Tibial artery (tissue), 4 donors: ENCODE results near the gene IVNS1ABP.

ENCODE experiments used
- DNase-seq, 2 donors: peaks; one replicate each; pipeline ENCODE4 v3.0.0-alpha.2; 2019
- H3K27ac ChIP-seq, 2 donors: fragments of 200-600 bp; sonication (generic) in 1 of 2; 1 replicate in 1 of 2; 2 replicates in 1 of 2; pipeline ENCODE4 v1.5.1; 2018 to 2019; ENCODE audit warnings: mild to moderate bottlenecking in 1 of 2
- H3K27me3 ChIP-seq, 2 donors: fragments of 200-600 bp; sonication (generic) in 1 of 2; one replicate each; pipeline versions ENCODE4 v1.5.1 to v1.6.0; 2016 to 2019
- H3K36me3 ChIP-seq, 3 donors: fragments of 200-600 bp; sonication (generic) in 2 of 3; one replicate each; pipeline ENCODE4 v1.5.1; 2016 to 2019; ENCODE audit warnings: mild to moderate bottlenecking in 2 of 3
- H3K4me1 ChIP-seq, 4 donors: fragments of 200-600 bp; sonication (generic) in 2 of 4; 1 replicate in 3 of 4; 2 replicates in 1 of 4; pipeline ENCODE4 v1.5.1; 2016 to 2019
- H3K4me3 ChIP-seq, 2 donors: fragments of 200-600 bp; sonication (generic) in 1 of 2; 1 replicate in 1 of 2; 2 replicates in 1 of 2; pipeline ENCODE4 v1.5.1; 2018 to 2019; ENCODE audit warnings: mild to moderate bottlenecking in 2 of 2
- H3K9me3 ChIP-seq, 3 donors: fragments of 200-600 bp; sonication (generic) in 1 of 3; one replicate each; pipeline ENCODE4 v1.5.1; 2016 to 2019
- CTCF ChIP-seq, 2 experiments: fragments of 200-600 bp in 1 of 2; fragments of 450-650 bp in 1 of 2; IDR thresholded peaks; one replicate each; pipeline ENCODE4 v1.5.1; 2017 to 2019; ENCODE audit warnings: antibody characterized with exemption in 2 of 2, mild to moderate bottlenecking in 1 of 2, moderate library complexity in 1 of 2
- intact Hi-C: fragments of 100-400 bp; cut with DNase I; formaldehyde crosslinking; loops from one replicate; pipeline ENCODE4 v1.15.0; 2023; ENCODE audit warnings: low total_unique reads

The IVNS1ABP gene

GRCh38 chr1:185342017-185342416 lies 25.0 kb upstream of the IVNS1ABP start:
- no peaks in the 10 kb centered on the region for H3K4me1 ChIP-seq
- H3K36me3 ChIP-seq = no peaks in the 10 kb centered on the region
- no peaks in the 10 kb centered on the region for H3K27me3 ChIP-seq
- TF ChIP-seq CTCF (IDR thresholded peaks at IDR 0.05) = no peak
- H3K4me3 ChIP-seq = no peak overlapping the region
- H3K9me3 ChIP-seq = no peaks in the 10 kb centered on the region
- DNase-seq = no peak
- H3K27ac ChIP-seq = no peak overlapping the region
- intact Hi-C loops = no loop called here

GRCh38 chr1:185341196-185341781 lies 24.2 kb upstream of the IVNS1ABP start:
- no peaks in the 10 kb centered on the region for H3K9me3 ChIP-seq
- H3K27me3 ChIP-seq = no peaks in the 10 kb centered on the region
- H3K4me1 ChIP-seq = no peaks in the 10 kb centered on the region
- TF ChIP-seq CTCF (IDR thresholded peaks at IDR 0.05) = no peak
- DNase-seq = no peak
- no peak overlapping the region for H3K27ac ChIP-seq
- H3K36me3 ChIP-seq = no peaks in the 10 kb centered on the region
- intact Hi-C loops = no loop called here
- H3K4me3 ChIP-seq = no peak overlapping the region

- H3K4me1 ChIP-seq = no peaks in the 10 kb centered on the region
- no peaks in the 10 kb centered on the region for H3K9me3 ChIP-seq
- TF ChIP-seq CTCF (IDR thresholded peaks at IDR 0.05) = no peak
- DNase-seq = peak; percentile 49 to 67
- H3K36me3 ChIP-seq = no peaks in the 10 kb centered on the region
- no peak overlapping the region for H3K27ac ChIP-seq
- H3K27me3 ChIP-seq = no peaks in the 10 kb centered on the region
- intact Hi-C loops = no loop called here
- H3K4me3 ChIP-seq = no peak overlapping the region
Measured at GRCh38 chr1:185338719-185339622, 21.9 kb upstream of the IVNS1ABP start.

GRCh38 chr1:185337246-185337645 lies 20.2 kb upstream of the IVNS1ABP start:
- Histone ChIP-seq H3K27ac (no peak overlapping the region), H3K36me3 (no peaks in the 10 kb centered on the region)

GRCh38 chr1:185334182-185334581 lies 17.1 kb upstream of the IVNS1ABP start:
- no peaks in the 10 kb centered on the region for H3K36me3 ChIP-seq
- H3K4me3 ChIP-seq = no peak overlapping the region
- no peaks in the 10 kb centered on the region for H3K4me1 ChIP-seq
- TF ChIP-seq CTCF (IDR thresholded peaks at IDR 0.05) = no peak
- intact Hi-C loops = no loop called here
- no peak for DNase-seq
- H3K27me3 ChIP-seq = no peaks in the 10 kb centered on the region
- no peak overlapping the region for H3K27ac ChIP-seq
- H3K9me3 ChIP-seq = no peaks in the 10 kb centered on the region

More at GRCh38 chr1:185337246-185337645, 20.2 kb upstream of the IVNS1ABP start:
- Histone ChIP-seq H3K4me3 (no peak overlapping the region), H3K9me3 (no peaks in the 10 kb centered on the region), H3K4me1 (no peaks in the 10 kb centered on the region), H3K27me3 (no peaks in the 10 kb centered on the region)
- DNase-seq = no peak
- intact Hi-C loops = no loop called here
- no peak for TF ChIP-seq CTCF (IDR thresholded peaks at IDR 0.05)
